Fibroblast of lung (primary cell): ENCODE data around the gene PAN2. TPM values are rescaled to one million over a fixed set of nuclear protein-coding genes. Genes with fewer than 3 reads are reported as not detected.

Experiments
- DNase-seq, 2 donors: peaks; one replicate each; pipeline versions ENCODE4 v3.0.0 to v3.0.0-alpha.2; 2010; ENCODE audit warnings: low read depth in 2 of 2
- H2AFZ ChIP-seq: 2 replicates; pipeline ENCODE4 v1.5.1; 2012; ENCODE audit warnings: low read length, control low read depth, inconsistent platforms
- H3K27ac ChIP-seq: 2 replicates; pipeline ENCODE4 v1.5.1; 2011; ENCODE audit warnings: low read length, control low read depth; ENCODE audit not compliant: insufficient read depth
- H3K27me3 ChIP-seq: 2 replicates; pipeline ENCODE4 v1.5.1; 2011; ENCODE audit warnings: mild to moderate bottlenecking, low read length; ENCODE audit not compliant: control insufficient read depth, insufficient read depth
- H3K36me3 ChIP-seq: 2 replicates; pipeline ENCODE4 v1.5.1; 2011; ENCODE audit warnings: low read length; ENCODE audit not compliant: control insufficient read depth, insufficient read depth
- H3K4me1 ChIP-seq: 2 replicates; pipeline ENCODE4 v1.5.1; 2011; ENCODE audit warnings: low read length; ENCODE audit not compliant: control insufficient read depth, insufficient read depth; ENCODE audit errors: extremely low read depth
- H3K4me2 ChIP-seq: 2 replicates; pipeline ENCODE4 v1.5.1; 2011; ENCODE audit warnings: low read length, control low read depth; ENCODE audit not compliant: insufficient read depth; ENCODE audit errors: extremely low read depth
- H3K4me3 ChIP-seq, 4 experiments: fragments of 200-600 bp in 1 of 4; sonication (generic) in 1 of 4; replicated peaks in 1 of 4; 2 replicates each; pipeline ENCODE4 v1.5.1; 2011 to 2016; ENCODE audit warnings: low read length in 4 of 4, low read depth in 3 of 4, mild to moderate bottlenecking in 3 of 4, control low read depth in 2 of 4, inconsistent platforms in 1 of 4, mixed read lengths in 1 of 4; ENCODE audit not compliant: insufficient read depth in 1 of 4; ENCODE audit errors: control extremely low read depth in 1 of 4
- H3K79me2 ChIP-seq: 2 replicates; pipeline ENCODE4 v1.5.1; 2012; ENCODE audit warnings: mild to moderate bottlenecking, low read length, inconsistent platforms; ENCODE audit not compliant: control insufficient read depth, insufficient read depth
- H3K9ac ChIP-seq: 2 replicates; pipeline ENCODE4 v1.5.1; 2011; ENCODE audit warnings: mild to moderate bottlenecking, low read length, control low read depth; ENCODE audit not compliant: insufficient read depth
- H3K9me3 ChIP-seq: 2 replicates; pipeline ENCODE4 v1.5.1; 2012; ENCODE audit warnings: low read depth, low read length; ENCODE audit not compliant: control insufficient read depth, insufficient read depth
- H4K20me1 ChIP-seq: 2 replicates; pipeline ENCODE4 v1.5.1; 2011; ENCODE audit warnings: low read length; ENCODE audit not compliant: control insufficient read depth, insufficient read depth; ENCODE audit errors: extremely low read depth
- EZH2 ChIP-seq: IDR thresholded peaks from 2 replicates; pipeline ENCODE4 v1.5.1; 2012; ENCODE audit warnings: low read length, control low read depth, mild to moderate bottlenecking; ENCODE audit errors: missing control alignments
- polyA plus RNA-seq, 2 donors: library from polyadenylated mRNA; depleted of rRNA in 1 of 2; stranded (reverse) in 1 of 2; unstranded in 1 of 2; fragments of >200 nt; gene quantifications; 2 replicates each; pipeline ENCODE4 v1.2.1, GENCODE V29; 2011 to 2012; ENCODE audit warnings: missing spikeins in 1 of 2
- total RNA-seq: library from RNA; depleted of rRNA; stranded (reverse); fragments of >200 nt; gene quantifications from 2 replicates; pipeline ENCODE4 v1.2.1, GENCODE V29; 2014
- TF ChIP-seq, protein P1 (sequence below), 2 donors: IDR thresholded peaks in 1 of 2; conservative IDR thresholded peaks in 1 of 2; 1 replicate in 1 of 2; 2 replicates in 1 of 2; pipeline ENCODE4 v1.5.1; 2011 to 2012; ENCODE audit warnings: low read length in 2 of 2, control low read depth in 1 of 2, inconsistent platforms in 1 of 2, low read depth in 1 of 2, mild to moderate bottlenecking in 1 of 2

Gene PAN2
- total and polyA plus RNA-seq, 2 donors (not counting 1 experiment from before 2014, with no cell fraction given), result 17.3 to 25.9 TPM

GRCh38 chr12:56304872-56305590, 28.8 kb downstream of the PAN2 start:
- Histone ChIP-seq H3K79me2 (no peaks in the 10 kb centered on the region), H3K4me2 (no peak overlapping the region), H3K9ac (no peak overlapping the region), H3K36me3 (no peaks in the 10 kb centered on the region), H3K27me3 (no peaks in the 10 kb centered on the region), H3K9me3 (no peaks in the 10 kb centered on the region), H3K27ac (no peak overlapping the region), H3K4me1 (peaks cover 5% of the 10 kb centered on the region), H4K20me1 (no peaks in the 10 kb centered on the region), H2AFZ (no peak overlapping the region), H3K4me3 (no peak overlapping the region)
- DNase-seq, result no peak
- no peak for TF ChIP-seq EZH2
- TF ChIP-seq, protein P1, sequence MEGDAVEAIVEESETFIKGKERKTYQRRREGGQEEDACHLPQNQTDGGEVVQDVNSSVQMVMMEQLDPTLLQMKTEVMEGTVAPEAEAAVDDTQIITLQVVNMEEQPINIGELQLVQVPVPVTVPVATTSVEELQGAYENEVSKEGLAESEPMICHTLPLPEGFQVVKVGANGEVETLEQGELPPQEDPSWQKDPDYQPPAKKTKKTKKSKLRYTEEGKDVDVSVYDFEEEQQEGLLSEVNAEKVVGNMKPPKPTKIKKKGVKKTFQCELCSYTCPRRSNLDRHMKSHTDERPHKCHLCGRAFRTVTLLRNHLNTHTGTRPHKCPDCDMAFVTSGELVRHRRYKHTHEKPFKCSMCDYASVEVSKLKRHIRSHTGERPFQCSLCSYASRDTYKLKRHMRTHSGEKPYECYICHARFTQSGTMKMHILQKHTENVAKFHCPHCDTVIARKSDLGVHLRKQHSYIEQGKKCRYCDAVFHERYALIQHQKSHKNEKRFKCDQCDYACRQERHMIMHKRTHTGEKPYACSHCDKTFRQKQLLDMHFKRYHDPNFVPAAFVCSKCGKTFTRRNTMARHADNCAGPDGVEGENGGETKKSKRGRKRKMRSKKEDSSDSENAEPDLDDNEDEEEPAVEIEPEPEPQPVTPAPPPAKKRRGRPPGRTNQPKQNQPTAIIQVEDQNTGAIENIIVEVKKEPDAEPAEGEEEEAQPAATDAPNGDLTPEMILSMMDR (conservative IDR thresholded peaks at IDR 0.05 in 1 of 2, IDR thresholded peaks at IDR 0.05 in 1 of 2; ENCODE audit: low read depth in 1 of 2, low read length in 2 of 2), result no peak

DNA sequence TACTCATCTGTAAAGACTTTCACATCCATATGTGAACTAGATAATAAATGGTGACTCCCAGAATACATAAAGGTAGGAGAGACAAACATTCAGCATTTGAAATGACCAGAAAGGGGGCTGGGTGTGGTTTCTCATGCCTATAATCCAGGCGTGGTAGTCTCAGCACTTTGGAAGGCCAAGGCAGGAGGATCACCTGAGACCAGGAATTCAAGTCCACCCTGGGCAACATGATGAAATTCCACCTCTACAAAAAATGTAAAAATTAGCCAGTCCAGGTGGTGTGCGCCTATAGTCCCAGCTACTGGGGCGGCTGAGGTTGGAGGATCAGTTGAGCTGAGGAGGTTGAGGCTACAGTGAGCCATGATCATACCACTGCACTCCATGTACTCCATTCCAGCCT, 29.5 kb downstream of the PAN2 start:
- DNase-seq, result no peak

DNA sequence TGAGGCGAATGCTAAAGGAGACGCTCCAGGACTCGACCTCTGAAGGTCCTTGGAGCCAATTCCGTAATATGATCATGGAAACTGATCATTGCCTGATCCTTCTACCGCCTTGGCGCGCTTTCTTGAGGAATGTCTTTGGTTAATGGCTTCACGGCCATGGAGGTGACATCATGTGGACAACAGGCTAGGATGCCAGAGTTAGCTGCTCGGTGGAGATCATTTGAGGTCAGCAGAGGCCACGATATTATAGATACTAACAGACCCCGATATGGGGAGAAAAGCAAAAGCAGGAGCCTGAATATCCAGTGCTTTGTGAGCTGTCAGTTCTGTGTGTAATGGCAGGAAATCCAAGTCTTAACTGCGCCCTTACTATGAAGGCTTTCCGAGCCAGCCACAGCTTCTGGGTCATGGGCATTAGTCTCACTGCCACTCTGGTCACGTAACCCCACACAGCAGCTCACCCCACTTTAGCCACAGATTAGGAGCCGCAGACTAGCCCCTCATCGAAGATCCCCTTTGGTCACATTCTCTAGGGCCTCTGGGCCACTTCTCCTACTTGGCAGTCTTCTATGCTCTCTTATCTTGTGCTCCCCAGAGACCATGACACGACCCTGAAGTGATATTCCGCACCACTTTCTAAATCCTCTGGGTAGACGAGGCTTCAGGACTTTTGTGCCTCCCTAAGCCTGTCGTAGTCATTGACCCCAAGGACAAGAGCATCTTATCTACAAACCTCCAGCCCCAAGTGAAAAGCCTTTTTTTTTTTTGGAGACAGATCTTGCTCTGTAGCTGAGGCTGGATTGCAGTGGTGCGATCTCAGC, 32.9 kb downstream of the PAN2 start:
- Histone ChIP-seq H3K4me3 (peak overlapping the region; percentile 22 to 83 (median 72)), H3K9ac (no peak overlapping the region), H2AFZ (peak overlapping the region; percentile 13), H4K20me1 (no peaks in the 10 kb centered on the region), H3K36me3 (no peaks in the 10 kb centered on the region), H3K9me3 (no peaks in the 10 kb centered on the region), H3K4me1 (peaks cover 9% of the 10 kb centered on the region), H3K79me2 (peaks cover 38% of the 10 kb centered on the region), H3K27ac (peak overlapping the region; percentile 62), H3K4me2 (peak overlapping the region; percentile 55), H3K27me3 (no peaks in the 10 kb centered on the region)
- TF ChIP-seq EZH2, result no peak
- TF ChIP-seq, protein P1 (conservative IDR thresholded peaks at IDR 0.05 in 1 of 2, IDR thresholded peaks at IDR 0.05 in 1 of 2; ENCODE audit: low read depth in 1 of 2, low read length in 2 of 2), result no peak
- DNase-seq, result no peak

More for the DNA sequence above, 29.5 kb downstream of the PAN2 start:
- Histone ChIP-seq H3K27ac (no peak overlapping the region), H3K27me3 (no peaks in the 10 kb centered on the region), H3K4me3 (no peak overlapping the region), H3K9me3 (no peaks in the 10 kb centered on the region), H3K4me1 (peaks cover 5% of the 10 kb centered on the region), H3K79me2 (peaks cover 5% of the 10 kb centered on the region), H3K9ac (no peak overlapping the region), H4K20me1 (no peaks in the 10 kb centered on the region), H3K4me2 (no peak overlapping the region), H2AFZ (no peak overlapping the region), H3K36me3 (no peaks in the 10 kb centered on the region)
- no peak for TF ChIP-seq EZH2
- TF ChIP-seq, protein P1 (conservative IDR thresholded peaks at IDR 0.05 in 1 of 2, IDR thresholded peaks at IDR 0.05 in 1 of 2; ENCODE audit: low read depth in 1 of 2, low read length in 2 of 2), result no peak
